GM19324 (cell line): Measurements from ENCODE around the gene SP110.
A peak's percentile ranks its signal among the peaks of the same experiment; 100 is the strongest.
"Not testable (repeated sequence)": the region's sequence is repeated elsewhere in the genome, so short reads cannot be mapped to it uniquely, and the experiment has no call there.

Experiments used
- ATAC-seq: cut with Tn5 transposase; IDR thresholded peaks from one replicate; pipeline ENCODE4 v1.9.1; 2021; ENCODE audit warnings: mild to moderate bottlenecking, moderate library complexity; ENCODE audit not compliant: unreplicated experiment, low FRiP score

The SP110 gene

GRCh38 chr2:230225486-230225885 is 5.7 kb upstream of the SP110 start, which contains the start of gene SP140:
Gene SP140 (plus strand): TSS chr2:230225736. CDS start chr2:230225845, 109 bp downstream.
- peak; percentile 68 for ATAC-seq

DNA sequence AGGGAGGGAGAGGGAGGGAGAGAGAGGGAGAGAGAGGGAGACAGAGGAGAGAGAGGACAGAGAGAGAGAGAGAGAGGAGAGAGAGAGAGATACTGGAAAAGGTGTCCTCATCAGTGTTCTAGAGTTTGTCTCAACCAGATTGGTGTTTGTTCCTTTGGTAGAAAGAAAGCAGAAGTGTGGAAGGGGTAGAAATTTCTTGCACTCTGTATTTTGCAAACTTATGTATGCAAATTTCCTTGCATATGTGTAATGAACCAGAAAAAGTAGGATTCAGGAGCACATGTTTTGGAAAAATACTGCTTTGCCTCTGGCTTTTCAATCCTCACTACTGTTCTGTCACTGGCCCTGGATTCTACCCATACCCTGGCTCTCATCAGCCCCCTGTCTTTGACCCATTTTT is 4.7 kb upstream of the SP110 start:
- no peak for ATAC-seq

- not testable (repeated sequence) for ATAC-seq
Measured at GRCh38 chr2:230222829-230223228, 3.0 kb upstream of the SP110 start.

DNA sequence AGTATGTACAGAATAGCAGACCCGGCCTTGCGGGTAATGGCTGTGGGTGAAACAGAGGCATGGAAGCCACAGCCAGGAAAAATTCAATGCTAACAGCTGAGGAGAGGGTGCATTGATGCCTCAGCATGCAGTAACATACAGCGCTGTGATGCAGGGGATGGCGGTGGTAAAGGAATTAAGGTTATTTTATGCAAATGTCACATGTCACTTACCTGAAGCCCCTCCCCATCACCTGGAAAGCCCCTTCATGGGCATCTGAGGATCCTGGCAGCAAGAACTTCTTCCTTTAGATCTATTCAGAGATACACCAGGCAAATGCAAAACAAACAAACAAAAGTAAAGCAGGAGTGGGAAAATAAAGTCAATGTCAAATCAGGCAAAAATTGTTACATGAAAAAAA is 1.7 kb upstream of the SP110 start:
- ATAC-seq: no peak

DNA sequence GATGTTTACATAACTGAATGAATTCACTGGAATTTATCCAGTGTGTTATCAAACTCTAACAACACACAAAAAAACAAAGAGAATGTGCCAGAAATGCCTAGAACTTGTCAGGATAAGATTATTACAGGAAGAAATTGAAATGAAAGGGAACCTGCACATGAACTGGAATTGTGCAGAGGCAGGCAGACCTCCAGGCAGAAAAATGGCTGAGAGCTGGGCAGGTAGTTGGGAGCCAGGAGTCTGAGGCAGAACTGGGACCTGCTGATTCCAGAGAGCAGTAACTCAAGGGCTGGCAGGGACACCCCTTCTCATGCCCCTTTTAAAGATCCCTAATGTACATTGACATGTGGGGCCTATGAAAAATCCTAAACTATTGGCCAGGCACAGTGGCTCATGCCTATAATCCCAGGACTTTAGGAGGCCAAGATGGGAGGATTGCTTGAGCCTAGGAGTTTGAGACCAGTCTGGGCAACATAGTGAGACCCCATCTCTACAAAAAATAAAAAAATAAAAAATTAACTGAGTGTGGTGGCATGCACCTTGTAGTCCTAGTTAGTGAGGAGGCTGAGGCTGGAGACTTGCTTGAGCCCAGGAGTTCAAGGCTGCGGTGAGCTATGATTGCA is 674 bp upstream of the SP110 start:
- ATAC-seq: no peak

DNA sequence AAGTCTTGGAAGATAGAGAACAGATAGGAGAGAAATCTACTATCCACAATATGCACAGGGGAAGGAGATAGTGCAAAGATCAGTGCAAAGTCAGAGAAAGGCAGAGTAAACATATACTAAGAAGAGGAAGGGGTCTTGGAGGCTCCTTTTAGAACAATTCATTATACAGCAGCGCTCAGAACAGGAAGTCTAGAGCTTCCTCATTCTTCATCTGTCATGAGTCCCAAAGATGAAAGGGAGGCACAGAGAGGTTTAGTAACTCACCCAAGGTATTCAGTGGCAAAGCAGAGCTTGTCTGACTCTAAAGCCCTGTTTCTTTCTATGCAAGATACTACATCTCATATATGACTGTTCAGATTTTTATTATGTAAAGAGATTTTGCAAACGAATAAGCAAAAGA is 1.4 kb downstream of the SP110 start:
- ATAC-seq: no peak

- no peak for ATAC-seq
Measured at GRCh38 chr2:230217424-230217823, 2.4 kb downstream of the SP110 start.

GRCh38 chr2:230216489-230216888 is 3.3 kb downstream of the SP110 start:
- ATAC-seq: no peak

GRCh38 chr2:230209422-230210051 is 10.2 kb downstream of the SP110 start:
- ATAC-seq: peak; percentile 59

DNA sequence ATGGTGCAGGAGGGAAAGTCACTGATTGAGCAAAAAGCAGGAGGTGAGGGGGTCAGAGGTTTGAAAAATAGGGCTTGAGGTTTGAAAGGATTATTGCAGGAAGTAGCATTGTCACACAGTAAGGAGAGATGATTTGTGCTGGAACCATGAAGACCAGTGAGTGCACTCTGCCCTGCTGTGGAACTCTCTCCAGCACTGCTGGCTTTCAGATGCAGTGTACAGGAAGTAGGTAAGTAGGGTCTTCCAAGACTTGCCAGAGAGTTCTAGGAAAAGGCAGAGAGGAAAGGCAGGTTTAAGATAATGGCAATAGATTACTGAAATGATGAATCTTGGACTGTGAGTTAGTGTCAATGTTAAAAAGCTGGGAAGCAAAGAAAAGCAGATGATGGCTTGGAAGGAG is 11.2 kb downstream of the SP110 start:
- no peak for ATAC-seq

GRCh38 chr2:230205721-230206120 is 14.1 kb downstream of the SP110 start:
- ATAC-seq: no peak

GRCh38 chr2:230205034-230205433 is 14.8 kb downstream of the SP110 start:
- peak; percentile 63 for ATAC-seq

DNA sequence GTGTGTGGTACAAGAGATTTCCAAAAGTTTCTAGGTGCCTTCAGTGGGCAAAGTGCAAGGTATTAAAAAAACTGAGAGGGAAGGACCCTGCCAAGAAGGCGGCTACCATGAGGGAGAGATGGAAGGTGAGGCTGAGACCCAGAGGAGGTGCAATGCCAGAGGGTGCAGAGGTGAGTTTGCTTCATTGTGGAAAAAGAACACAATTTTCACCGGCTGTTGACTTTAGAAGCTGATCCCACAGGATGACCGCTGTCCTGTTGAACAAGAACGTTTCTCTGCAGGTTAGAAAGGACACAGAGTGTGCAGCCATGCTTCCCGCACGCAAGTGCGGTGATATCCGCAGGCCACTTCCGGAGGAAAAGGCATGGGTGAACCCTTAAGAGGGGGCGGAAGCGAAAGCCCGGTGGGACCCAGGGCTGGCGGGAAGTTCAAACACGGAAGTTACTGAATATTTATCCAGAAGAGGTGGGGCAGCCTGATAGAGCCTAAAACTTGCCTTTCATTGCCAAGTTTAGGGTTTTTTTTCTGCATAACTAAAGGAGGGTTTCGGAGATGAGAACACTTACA is 16.6 kb downstream of the SP110 start:
- ATAC-seq: no peak

- ATAC-seq: no peak
Measured at GRCh38 chr2:230202430-230203109, 17.2 kb downstream of the SP110 start.

DNA sequence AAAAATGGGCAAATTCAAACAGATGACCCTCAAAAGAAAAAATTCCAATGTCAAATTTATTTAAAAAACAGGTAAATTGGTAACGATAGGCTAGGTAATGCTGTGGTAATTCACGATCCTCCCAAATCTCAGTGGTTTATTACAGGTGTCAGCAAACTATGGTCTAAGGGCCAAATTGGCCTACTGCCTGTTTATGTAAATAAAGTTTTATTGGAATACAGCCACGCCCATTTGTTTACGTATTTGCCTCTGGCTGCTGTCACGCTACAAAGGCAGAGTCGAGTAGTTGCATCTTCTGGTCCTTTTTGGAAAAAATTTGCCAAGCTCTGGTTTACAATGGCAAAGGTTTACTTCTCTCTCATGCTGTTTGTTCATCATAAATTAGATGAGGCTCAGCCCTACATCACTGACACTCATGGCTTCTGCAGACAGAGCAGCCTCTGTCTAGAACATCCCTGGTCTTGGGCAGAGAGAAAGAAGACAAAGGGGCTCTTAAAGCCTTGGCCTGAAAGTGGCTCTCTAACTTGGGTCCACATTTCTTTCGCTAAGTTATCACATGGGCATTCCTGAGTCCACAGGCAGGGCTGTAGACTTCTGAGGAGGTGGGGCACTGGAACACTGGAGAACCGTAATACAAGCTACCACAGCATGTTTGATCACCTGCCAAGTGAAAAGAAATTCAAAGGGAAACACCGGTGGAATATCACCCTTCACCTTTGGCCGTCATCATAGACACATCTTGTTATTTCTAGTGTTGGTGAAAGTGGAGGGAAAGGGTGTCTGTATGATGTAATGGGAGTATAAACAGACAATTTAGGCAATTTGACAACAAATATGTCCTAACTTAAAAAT is 34.8 kb downstream of the SP110 start:
- no peak for ATAC-seq

GRCh38 chr2:230181195-230181594 is 38.6 kb downstream of the SP110 start:
- ATAC-seq: no peak

DNA sequence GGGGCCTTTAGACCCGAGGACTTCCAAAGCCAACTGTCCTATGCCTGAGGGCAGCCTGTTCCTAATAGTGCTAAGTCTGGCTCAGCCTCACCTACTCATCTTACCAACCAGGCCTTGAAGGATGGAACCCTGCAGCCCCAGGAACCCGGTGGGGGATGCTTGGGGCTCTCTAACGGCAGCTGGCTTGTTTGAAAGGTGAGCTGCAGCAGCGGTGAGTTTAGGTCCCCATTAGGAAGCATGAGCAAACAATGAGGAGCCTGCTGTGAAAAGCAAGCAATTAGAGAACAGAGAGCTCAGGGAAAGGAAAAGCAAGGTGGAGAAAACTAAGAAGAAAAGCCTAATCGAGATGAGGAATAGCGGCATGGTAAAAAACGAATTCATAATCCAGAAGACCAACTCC is 39.9 kb downstream of the SP110 start:
- no peak for ATAC-seq

GRCh38 chr2:230178546-230179485 is 41.0 kb downstream of the SP110 start:
- no peak for ATAC-seq

GRCh38 chr2:230176996-230177395 is 42.8 kb downstream of the SP110 start:
- ATAC-seq: no peak

GRCh38 chr2:230174466-230174865 is 45.3 kb downstream of the SP110 start:
- no peak for ATAC-seq
